RPMI8226 (cell line): ENCODE results near the gene DCUN1D2.
A peak's percentile ranks its signal among the peaks of the same experiment; 100 is the strongest.

Experiments used
- DNase-seq: peaks from one replicate; pipeline ENCODE4 v3.0.0-alpha.2; 2015

Gene DCUN1D2

GRCh38 chr13:113421673-113422270 is 68.7 kb downstream of the DCUN1D2 start:
- no peak for DNase-seq

- no peak for DNase-seq
Observed at GRCh38 chr13:113420833-113421600, 69.5 kb downstream of the DCUN1D2 start.

GRCh38 chr13:113420232-113420631 is 70.3 kb downstream of the DCUN1D2 start:
- DNase-seq, result no peak

GRCh38 chr13:113419531-113420193 is 70.8 kb downstream of the DCUN1D2 start:
- DNase-seq, result no peak

- no peak for DNase-seq
Observed at GRCh38 chr13:113418722-113419049, 71.8 kb downstream of the DCUN1D2 start.

- DNase-seq, result no peak
Observed at GRCh38 chr13:113417836-113418721, 72.4 kb downstream of the DCUN1D2 start.

- no peak for DNase-seq
Observed at GRCh38 chr13:113417008-113417751, 73.3 kb downstream of the DCUN1D2 start.

GRCh38 chr13:113415825-113416224 is 74.7 kb downstream of the DCUN1D2 start:
- DNase-seq, result no peak

GRCh38 chr13:113415032-113415431 is 75.5 kb downstream of the DCUN1D2 start:
- no peak for DNase-seq

- no peak for DNase-seq
Observed at GRCh38 chr13:113414335-113414734, 76.2 kb downstream of the DCUN1D2 start.

GRCh38 chr13:113413898-113414282 is 76.6 kb downstream of the DCUN1D2 start:
- no peak for DNase-seq

- DNase-seq, result no peak
Observed at GRCh38 chr13:113413178-113413897, 77.2 kb downstream of the DCUN1D2 start.

- no peak for DNase-seq
Observed at GRCh38 chr13:113412440-113412839, 78.1 kb downstream of the DCUN1D2 start.

- no peak for DNase-seq
Observed at GRCh38 chr13:113411216-113412023, 79.1 kb downstream of the DCUN1D2 start.

- DNase-seq, result peak; percentile 38
Observed at GRCh38 chr13:113410472-113411201, 79.9 kb downstream of the DCUN1D2 start.

- DNase-seq, result no peak
Observed at GRCh38 chr13:113408562-113408961, 81.9 kb downstream of the DCUN1D2 start.

- no peak for DNase-seq
Observed at GRCh38 chr13:113407531-113408393, 82.7 kb downstream of the DCUN1D2 start.

- no peak for DNase-seq
Observed at GRCh38 chr13:113407103-113407530, 83.4 kb downstream of the DCUN1D2 start.
